Kasumi-1 (cell line): ENCODE data around the gene CLEC9A.

Experiments
- DNase-seq, 2 experiments: peaks; one replicate each; lab custom pipeline; 2025; lab: John Stamatoyannopoulos, UW

CLEC9A gene

DNA sequence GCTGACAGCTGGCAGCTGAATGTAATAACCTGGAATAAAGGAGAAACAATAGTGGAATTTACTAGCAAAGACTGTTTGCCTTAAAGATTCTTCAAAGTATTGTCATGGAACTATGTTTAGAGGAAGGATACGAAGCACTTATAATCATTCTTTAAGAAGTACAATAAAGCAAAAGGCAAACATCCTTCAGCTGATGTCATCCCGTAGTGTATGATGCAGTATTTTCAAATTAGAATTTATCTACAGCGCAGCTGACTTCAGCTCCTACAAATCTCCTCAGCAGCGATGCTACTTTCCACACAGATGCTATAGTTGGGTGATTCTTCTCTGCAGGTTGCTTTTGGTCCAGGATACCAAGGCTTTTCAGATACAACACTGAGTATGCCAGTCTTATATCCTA lies 36.8 kb downstream of the CLEC9A start:
- no peak for DNase-seq

DNA sequence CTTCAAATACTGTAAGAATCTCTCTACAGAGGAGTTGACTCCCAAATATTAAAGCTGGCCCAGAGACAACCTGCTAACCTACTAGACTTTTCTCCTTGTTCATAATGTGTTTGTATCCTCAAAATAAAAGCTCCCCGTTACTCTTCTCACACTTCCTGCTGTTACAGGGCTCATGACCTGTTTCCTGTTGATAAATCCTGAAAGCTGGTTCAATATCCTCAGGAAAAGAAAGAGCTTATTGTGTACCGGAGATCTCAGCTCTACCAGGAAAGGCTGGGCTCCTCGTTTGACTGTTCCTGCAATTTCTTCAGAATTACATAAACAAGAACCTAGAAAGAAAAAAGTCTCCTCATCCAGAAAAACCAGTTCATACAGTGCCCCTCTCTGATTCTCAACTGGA lies 37.5 kb downstream of the CLEC9A start:
- no peak for DNase-seq

- DNase-seq, result peak; percentile 41 to 46
Observed at GRCh38 chr12:10068644-10069043, 38.2 kb downstream of the CLEC9A start.

DNA sequence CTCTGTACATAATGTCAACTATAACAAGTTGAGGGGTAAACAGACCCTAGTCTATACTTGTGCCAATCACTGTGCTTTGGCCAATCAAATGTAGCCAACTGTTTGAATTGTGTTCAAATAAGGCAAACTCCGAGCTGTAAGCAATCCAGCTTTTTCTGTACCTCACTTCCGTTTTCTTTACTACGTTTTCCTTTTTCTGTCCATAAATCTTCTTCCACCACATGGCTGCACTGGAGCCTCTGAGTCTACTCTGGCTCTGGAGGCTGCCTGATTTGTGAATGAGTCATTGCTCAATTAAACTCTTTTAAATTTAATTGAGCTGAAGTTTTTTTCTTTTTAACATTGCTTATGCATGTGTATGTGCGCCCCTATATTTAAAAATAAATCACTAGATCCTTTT lies 38.6 kb downstream of the CLEC9A start:
- no peak for DNase-seq

GRCh38 chr12:10069976-10070375 lies 39.5 kb downstream of the CLEC9A start:
- DNase-seq, result no peak

GRCh38 chr12:10070380-10070779 lies 39.9 kb downstream of the CLEC9A start:
- no peak for DNase-seq

GRCh38 chr12:10072131-10072530 lies 41.6 kb downstream of the CLEC9A start:
- DNase-seq, result no peak

DNA sequence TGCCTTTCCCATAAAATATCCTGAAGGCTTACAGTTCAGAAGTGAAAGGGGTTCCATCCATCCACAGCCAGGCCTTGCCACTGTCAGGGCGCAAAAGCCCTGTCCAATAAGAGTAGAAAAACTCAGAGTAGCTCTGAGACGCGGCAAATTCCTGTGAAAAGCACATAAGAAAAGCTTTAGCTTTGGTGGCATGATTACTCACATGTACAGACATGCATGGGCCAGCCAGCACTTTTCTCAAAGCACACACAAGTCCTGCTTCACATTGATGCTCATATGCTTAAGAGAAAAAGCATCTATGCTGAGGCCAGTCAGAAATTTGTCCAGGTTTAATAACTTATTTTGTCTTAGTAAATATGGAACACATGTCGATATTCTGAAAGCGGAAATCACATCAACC lies 42.8 kb downstream of the CLEC9A start:
- no peak for DNase-seq

- DNase-seq, result no peak
Observed at GRCh38 chr12:10075451-10075850, 45.0 kb downstream of the CLEC9A start.

DNA sequence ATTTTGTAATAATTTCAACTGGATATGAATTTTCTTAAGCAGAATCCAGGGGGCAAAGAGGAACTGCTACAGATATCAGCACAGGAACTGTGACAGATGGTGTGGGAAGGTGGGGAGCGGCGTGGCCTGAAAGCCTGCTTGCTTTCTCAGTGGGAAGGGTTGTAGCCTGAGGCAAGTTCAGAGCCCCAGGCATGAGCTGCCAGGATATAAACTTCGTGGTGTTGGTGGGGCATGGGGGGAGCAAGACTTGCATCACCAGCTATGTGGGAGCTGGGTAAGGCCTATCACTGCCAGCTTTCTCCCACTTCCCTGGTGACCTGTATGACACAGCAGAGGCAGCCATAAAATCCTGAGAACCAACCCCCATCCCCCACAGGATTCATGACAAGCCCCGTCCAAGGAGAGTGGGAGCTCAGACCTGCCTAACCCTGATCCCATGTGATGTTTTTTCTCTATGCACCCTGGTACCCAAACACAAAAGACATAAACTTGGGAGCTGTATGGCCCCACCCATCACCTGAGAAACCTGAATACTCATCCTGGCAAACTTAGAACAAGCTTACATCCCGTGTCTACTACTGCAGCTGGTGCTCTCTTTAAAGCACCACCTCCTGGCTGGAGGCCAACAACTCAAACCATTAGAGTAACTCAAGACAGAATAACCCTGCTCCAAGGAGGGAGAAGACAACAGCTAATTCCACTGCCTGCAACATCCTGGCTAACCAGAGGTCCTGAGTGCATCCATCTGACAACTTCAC lies 51.8 kb downstream of the CLEC9A start:
- peak; percentile 28 to 33 for DNase-seq

GRCh38 chr12:10084733-10085132 lies 54.3 kb downstream of the CLEC9A start:
- no peak for DNase-seq

DNA sequence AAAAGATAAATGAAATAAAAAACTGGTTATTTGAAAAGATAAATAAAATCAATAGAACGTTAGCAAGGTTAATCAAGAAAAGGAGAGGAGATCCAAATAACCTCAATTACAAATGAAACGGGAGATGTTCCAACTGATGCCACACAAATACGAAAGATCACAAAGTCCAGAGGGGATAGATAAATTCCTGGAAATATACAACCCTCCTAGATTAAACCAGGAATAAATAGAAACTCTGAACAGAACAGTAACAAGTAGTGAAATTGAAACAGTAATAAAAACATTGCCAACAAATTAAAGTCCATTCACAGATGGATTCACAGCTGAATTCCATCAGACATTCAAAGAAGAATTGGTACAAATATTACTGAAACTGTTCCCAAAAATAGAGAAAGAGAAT lies 55.9 kb downstream of the CLEC9A start:
- DNase-seq, result no peak

- no peak for DNase-seq
Observed at GRCh38 chr12:10088031-10088430, 57.5 kb downstream of the CLEC9A start.

- DNase-seq, result no peak
Observed at GRCh38 chr12:10088955-10089900, 58.7 kb downstream of the CLEC9A start.

GRCh38 chr12:10094646-10095395 lies 64.3 kb downstream of the CLEC9A start:
- DNase-seq, result no peak

DNA sequence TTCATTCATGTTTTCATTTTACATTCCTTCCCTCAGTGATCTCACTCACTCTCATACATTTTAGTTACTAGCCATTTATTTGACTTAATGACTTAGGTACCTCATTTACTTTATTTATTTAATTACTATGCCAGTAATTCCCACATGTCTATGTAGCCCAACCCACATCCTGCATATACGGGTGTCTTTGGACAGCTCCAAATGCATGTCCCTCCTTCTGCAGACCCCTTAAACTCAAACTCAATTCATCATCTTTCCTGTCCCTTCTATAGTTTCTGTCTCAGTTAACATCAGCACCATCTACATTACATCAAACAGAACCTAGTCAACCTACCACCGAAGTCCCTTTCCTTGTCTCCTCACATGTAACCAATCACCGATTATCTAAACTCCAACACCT lies 65.5 kb downstream of the CLEC9A start:
- no peak for DNase-seq

GRCh38 chr12:10097521-10097920 lies 67.0 kb downstream of the CLEC9A start:
- DNase-seq, result no peak

DNA sequence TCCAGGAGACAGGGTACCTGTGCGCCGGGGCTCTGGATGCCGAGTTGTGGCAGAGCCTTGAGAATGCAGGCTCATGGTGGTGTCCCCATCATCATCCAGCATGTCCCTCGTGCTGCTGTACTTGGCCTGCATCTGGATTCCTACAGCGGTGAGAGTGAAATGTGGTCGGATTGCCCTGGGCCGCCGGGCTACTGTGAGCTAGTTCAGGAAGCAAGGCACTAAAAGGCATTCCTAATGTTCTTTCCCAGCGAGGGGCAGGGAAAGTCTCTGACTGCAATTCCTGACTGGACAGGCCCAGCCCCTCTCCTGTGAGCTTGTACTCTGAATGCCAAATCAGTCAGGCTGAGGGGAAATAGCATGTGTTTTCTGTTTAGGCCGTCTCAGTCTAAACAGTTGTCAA lies 68.3 kb downstream of the CLEC9A start, which contains the start of gene CLEC1A:
CLEC1A (minus strand) TSS at position 195 of the 400 bp plus-strand sequence; CDS start at position 132, 63 bp downstream.
- DNase-seq, result no peak

GRCh38 chr12:10101042-10101579 lies 70.6 kb downstream of the CLEC9A start:
- DNase-seq, result no peak

GRCh38 chr12:10101648-10102220 lies 71.3 kb downstream of the CLEC9A start:
- no peak for DNase-seq

- no peak for DNase-seq
Observed at GRCh38 chr12:10102322-10102721, 71.8 kb downstream of the CLEC9A start.
